CD4-positive, alpha-beta T cell treated with Interleukin-17A for 4 hours (primary cell): Measurements from ENCODE around the gene RAB40C.
A peak's percentile ranks its signal among the peaks of the same experiment; 100 is the strongest.

Experiments
- DNase-seq: peaks from one replicate; pipeline ENCODE4 v3.0.0-alpha.2; 2020; ENCODE audit warnings: mixed read lengths

Gene RAB40C

DNA sequence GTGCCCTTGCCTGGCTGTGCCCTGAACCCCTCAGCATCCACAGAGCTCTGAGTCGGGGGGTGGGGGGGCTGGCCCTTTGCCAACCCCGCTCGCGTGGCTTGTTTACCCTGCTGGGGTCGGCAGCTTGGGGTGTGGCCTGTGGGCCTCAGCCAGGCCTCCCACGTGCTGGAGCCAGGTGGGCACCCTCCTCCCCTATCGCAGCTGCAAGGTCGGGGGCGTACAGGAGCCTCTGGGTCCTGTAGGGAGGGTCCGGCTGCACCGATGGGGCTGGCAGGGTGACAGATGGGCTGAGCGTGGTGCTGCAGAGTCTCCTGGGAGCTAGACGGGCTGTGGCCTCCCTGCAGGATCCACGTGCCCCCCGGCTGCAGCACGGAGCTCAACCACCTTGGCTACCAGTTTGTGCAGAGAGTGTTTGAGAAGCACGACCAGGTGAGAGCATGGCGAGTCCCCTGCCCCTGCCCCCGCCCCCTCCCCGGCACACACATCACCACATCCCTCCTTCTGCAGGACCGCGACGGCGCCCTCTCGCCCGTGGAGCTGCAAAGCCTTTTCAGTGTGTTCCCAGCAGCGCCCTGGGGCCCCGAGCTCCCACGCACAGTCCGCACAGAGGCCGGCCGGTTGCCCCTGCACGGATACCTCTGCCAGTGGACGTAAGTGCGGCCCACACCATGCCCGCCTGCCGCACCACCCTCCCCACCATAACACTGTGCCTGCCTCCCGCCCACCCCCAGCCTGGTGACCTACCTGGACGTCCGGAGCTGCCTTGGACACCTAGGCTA, 81.7 kb downstream of the RAB40C start:
- no peak for DNase-seq

- DNase-seq = no peak
Observed at GRCh38 chr16:672371-672770, 82.5 kb downstream of the RAB40C start.

DNA sequence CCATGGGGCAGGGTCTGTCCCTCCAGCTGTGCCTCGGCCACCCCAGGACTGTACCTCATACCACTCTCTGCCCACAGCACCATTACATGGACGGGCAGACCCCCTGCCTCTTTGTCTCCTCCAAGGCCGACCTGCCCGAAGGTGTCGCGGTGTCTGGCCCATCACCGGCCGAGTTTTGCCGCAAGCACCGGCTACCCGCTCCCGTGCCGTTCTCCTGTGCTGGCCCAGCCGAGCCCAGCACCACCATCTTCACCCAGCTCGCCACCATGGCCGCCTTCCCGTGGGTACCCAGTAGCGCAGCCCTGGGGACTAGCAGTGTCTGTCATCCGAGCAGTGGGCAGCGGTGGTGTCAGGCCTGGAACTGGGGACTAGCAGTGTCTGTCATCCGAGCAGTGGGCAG, 83.0 kb downstream of the RAB40C start:
- no peak for DNase-seq

DNA sequence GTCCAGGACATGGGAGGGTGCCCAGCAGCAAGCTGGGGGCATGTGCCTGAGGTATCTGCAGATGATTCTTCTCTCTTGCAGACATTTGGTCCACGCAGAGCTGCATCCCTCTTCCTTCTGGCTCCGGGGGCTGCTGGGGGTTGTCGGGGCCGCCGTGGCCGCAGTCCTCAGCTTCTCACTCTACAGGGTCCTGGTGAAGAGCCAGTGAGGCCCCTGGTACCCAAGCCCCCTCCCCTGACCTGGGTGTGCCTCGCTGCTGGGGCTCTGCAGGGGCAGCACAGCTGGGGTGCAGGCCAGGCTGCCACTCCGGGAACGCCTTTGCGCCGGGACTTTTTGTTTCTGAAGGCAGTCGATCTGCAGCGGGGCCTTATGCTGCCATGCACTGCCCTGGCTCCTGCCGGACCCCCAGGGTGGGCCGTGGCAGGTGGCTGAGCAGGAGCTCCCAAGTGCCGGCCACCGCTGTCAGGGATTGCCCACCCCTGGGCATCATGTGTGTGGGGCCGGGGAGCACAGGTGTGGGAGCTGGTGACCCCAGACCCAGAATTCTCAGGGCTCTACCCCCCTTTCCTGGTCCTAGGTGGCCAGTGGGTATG, 83.6 kb downstream of the RAB40C start:
- DNase-seq = no peak

DNA sequence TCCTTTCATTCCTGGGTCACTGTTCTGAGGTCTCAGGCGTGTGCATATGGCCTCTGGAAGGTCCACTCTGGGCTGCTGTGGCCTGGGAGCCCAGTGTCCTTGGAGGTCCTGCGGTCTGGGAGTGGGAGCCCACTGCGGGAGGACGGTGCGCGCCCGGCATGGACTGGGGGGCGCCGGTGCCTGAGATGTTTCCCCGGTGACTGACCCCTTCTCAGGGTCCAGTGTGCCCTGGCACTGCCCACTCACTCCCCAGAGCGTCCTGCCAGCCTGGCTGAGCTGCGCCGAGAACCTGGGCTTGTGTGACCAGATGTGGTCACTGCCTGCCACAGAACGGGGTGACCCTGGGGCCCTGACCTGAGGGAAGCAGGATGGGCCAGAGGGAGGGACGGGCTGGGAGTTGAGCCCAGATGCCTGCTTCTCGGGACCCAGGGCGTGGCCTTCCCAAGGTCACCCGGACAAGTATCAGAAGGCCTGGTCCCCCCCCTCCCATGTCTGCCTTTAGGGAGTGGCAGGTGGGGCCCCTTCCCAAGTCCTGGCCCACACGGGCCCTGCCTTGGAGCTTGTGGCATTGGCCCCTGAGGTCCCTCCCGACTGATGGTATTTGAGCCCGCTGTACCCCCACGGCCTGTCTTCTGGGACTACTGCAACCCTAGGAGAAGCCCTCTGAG, 84.5 kb downstream of the RAB40C start:
- DNase-seq = no peak

DNA sequence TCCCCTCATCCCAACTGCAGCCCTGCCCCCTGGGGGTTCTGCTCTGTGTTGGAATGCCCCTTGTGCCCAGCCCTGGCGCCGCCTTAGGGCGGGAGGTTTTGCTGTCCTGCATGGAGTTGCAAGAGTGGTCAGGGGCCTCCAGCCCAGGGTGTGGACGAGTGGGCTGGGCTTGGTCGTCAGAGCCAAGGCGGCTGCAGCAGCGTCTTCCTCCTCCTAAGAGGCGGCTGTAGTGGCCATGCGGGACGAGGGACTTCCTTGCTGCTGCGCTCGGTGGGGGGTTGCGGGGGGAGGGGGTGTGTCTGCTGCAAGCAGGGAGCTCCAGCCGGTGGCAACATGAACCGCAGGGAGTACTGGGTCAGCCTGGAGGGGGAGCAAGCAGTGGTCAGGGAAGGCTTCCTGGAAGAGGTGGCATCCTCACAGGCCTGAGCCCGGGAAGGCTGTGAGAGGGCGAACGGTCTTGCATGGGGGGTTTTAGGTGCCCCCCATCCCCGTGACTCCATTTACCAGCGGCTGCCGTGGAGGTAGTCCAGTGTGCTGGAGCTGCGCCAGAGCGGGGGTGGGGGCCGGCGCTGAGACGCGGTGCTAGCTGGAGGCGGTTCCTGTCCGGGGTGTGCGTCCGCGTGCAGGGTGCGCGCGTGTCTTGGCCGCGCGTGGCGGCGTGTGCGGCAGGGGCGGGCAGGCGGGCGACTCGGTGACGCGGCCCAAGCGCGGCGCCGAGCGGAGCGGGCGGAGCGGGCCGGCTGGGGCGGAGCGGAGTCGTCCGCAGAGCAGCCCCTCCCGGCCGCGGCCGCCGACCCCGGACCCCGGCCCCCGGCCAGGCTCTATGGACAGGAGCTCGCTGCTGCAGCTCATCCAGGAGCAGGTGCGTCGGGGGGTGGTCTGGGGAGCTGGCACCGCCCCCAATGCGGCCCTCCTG, 85.4 kb downstream of the RAB40C start, which contains the start of gene RHBDL1:
Gene RHBDL1, plus strand, starts transcription at position 704 of the 916 bp plus-strand sequence. Its CDS starts 120 bp downstream, at position 824.
- DNase-seq = no peak

GRCh38 chr16:675884-676564, 86.2 kb downstream of the RAB40C start:
- DNase-seq = no peak

DNA sequence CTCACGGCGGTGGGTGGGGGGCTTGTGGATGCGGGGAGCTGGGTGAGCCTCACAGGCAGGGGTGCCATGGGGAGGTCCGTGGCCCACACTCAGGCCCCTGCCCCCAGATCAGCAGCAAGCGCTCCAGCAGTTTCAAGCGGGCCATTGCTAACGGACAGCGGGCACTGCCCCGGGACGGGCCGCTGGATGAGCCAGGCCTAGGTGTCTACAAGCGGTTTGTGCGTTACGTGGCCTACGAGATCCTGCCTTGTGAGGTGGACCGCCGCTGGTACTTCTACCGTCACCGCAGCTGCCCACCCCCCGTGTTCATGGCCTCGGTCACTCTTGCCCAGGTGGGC, 86.7 kb downstream of the RAB40C start:
- DNase-seq = no peak

- DNase-seq = peak; percentile 46
Observed at GRCh38 chr16:676913-677312, 87.0 kb downstream of the RAB40C start.

- no peak for DNase-seq
Observed at GRCh38 chr16:677316-678190, 87.7 kb downstream of the RAB40C start.

- DNase-seq = no peak
Observed at GRCh38 chr16:678209-678857, 88.5 kb downstream of the RAB40C start.
